GM19468 (cell line): Measurements from ENCODE around the gene FRMD6.
"Not testable (repeated sequence)": the region's sequence is repeated elsewhere in the genome, so short reads cannot be mapped to it uniquely, and the experiment has no call there.

Source experiments
- ATAC-seq: cut with Tn5 transposase; IDR thresholded peaks from one replicate; pipeline ENCODE4 v1.9.1; 2021; ENCODE audit warnings: mild to moderate bottlenecking, moderate library complexity, moderate number of reproducible peaks; ENCODE audit not compliant: unreplicated experiment; ENCODE audit errors: extremely low read depth

Gene FRMD6

GRCh38 chr14:51716610-51717009 is 64.9 kb downstream of the FRMD6 start:
- no peak for ATAC-seq

GRCh38 chr14:51717766-51718165 is 66.1 kb downstream of the FRMD6 start:
- ATAC-seq, result no peak

GRCh38 chr14:51719955-51720354 is 68.2 kb downstream of the FRMD6 start:
- ATAC-seq, result no peak

- no peak for ATAC-seq
Observed at GRCh38 chr14:51723990-51724389, 72.3 kb downstream of the FRMD6 start.

GRCh38 chr14:51724650-51725049 is 72.9 kb downstream of the FRMD6 start:
- no peak for ATAC-seq

- no peak for ATAC-seq
Observed at GRCh38 chr14:51725061-51725460, 73.4 kb downstream of the FRMD6 start.

- ATAC-seq, result no peak
Observed at GRCh38 chr14:51726166-51726899, 74.6 kb downstream of the FRMD6 start.

GRCh38 chr14:51727526-51727925 is 75.8 kb downstream of the FRMD6 start:
- no peak for ATAC-seq

- no peak for ATAC-seq
Observed at GRCh38 chr14:51730098-51730497, 78.4 kb downstream of the FRMD6 start.

GRCh38 chr14:51730684-51731083 is 79.0 kb downstream of the FRMD6 start:
- no peak for ATAC-seq

GRCh38 chr14:51732494-51733112 is 80.9 kb downstream of the FRMD6 start:
- no peak for ATAC-seq

- no peak for ATAC-seq
Observed at GRCh38 chr14:51733147-51733546, 81.4 kb downstream of the FRMD6 start.

- no peak for ATAC-seq
Observed at GRCh38 chr14:51735851-51736250, 84.1 kb downstream of the FRMD6 start.

GRCh38 chr14:51738754-51739153 is 87.0 kb downstream of the FRMD6 start:
- peak; percentile 52 for ATAC-seq

- ATAC-seq, result no peak
Observed at GRCh38 chr14:51743588-51744000, 91.9 kb downstream of the FRMD6 start.

GRCh38 chr14:51744372-51745130 is 92.8 kb downstream of the FRMD6 start:
- no peak for ATAC-seq

GRCh38 chr14:51746823-51747222 is 95.1 kb downstream of the FRMD6 start:
- ATAC-seq, result not testable (repeated sequence)

GRCh38 chr14:51750542-51750941 is 98.8 kb downstream of the FRMD6 start:
- no peak for ATAC-seq

GRCh38 chr14:51751611-51752345 is 100.1 kb downstream of the FRMD6 start:
- not testable (repeated sequence) for ATAC-seq

GRCh38 chr14:51757756-51758155 is 106.0 kb downstream of the FRMD6 start:
- not testable (repeated sequence) for ATAC-seq
